Esophagus mucosa (tissue), 1 donor: ENCODE measurements around the gene ANKRD45. TPM values are rescaled to one million over a fixed set of nuclear protein-coding genes. Genes with fewer than 3 reads are reported as not detected.
"Not testable (repeated sequence)": the region's sequence is repeated elsewhere in the genome, so short reads cannot be mapped to it uniquely, and the experiment has no call there.

Source experiments
- ATAC-seq: fragments of 200-7000 bp; cut with Tn5 transposase; one replicate; pipeline ENCODE4 v1.9.1; 2020
- total RNA-seq: library from RNA; stranded (reverse); gene quantifications from one replicate; pipeline ENCODE4 v1.2.4, GENCODE V29; 2023
- donor health status: DM: yes; HTN: yes; CAD: no.

ANKRD45 gene
- total RNA-seq, 1 donor from 2014 or later, result not detected

- ATAC-seq, result no peak
These were observed 99.2 kb downstream of the ANKRD45 start for GRCh38 chr1:173570370-173571007.

- no peak for ATAC-seq
These were observed 101.2 kb downstream of the ANKRD45 start for GRCh38 chr1:173568483-173568882.

GRCh38 chr1:173563846-173564245 lies 105.8 kb downstream of the ANKRD45 start:
- ATAC-seq, result not testable (repeated sequence)

- no peak for ATAC-seq
These were observed 106.8 kb downstream of the ANKRD45 start for GRCh38 chr1:173562813-173563212.

GRCh38 chr1:173561263-173561662 lies 108.4 kb downstream of the ANKRD45 start:
- ATAC-seq, result no peak

- no peak for ATAC-seq
These were observed 109.3 kb downstream of the ANKRD45 start for GRCh38 chr1:173560285-173560880.

Other genes with a start within 250 kb of the ANKRD45 start
- gene PRDX6, start 192.5 kb downstream of the ANKRD45 start, total RNA-seq, result 161 TPM
- 0.12 TPM for gene SLC9C2, start 66.8 kb downstream of the ANKRD45 start, total RNA-seq
- not detected for gene TEX50, start 34.5 kb downstream of the ANKRD45 start, total RNA-seq
- gene KLHL20, start 45.1 kb upstream of the ANKRD45 start, total RNA-seq, result 11.8 TPM
- 13.5 TPM for gene DARS2, start 154.8 kb upstream of the ANKRD45 start, total RNA-seq
- 7.2 TPM for gene CENPL, start 155.0 kb upstream of the ANKRD45 start, total RNA-seq
- 347 TPM for gene GAS5, start 198.1 kb upstream of the ANKRD45 start, total RNA-seq
- 5.0 TPM for gene ZBTB37, start 198.5 kb upstream of the ANKRD45 start, total RNA-seq
- gene SERPINC1, start 247.5 kb upstream of the ANKRD45 start, total RNA-seq, result 0.32 TPM